Thyroid gland (tissue), 4 donors: ENCODE measurements around the gene USP15. TPM values are rescaled to one million over a fixed set of nuclear protein-coding genes. Genes with fewer than 3 reads are reported as not detected.

ENCODE experiments used
- DNase-seq, 2 donors: peaks; one replicate each; pipeline ENCODE4 v3.0.0-alpha.2; 2019
- H3K27ac ChIP-seq, 3 donors: fragments of 200-600 bp; sonication (generic); 1 replicate in 2 of 3; 2 replicates in 1 of 3; pipeline ENCODE4 v1.5.1; 2016 to 2019; ENCODE audit warnings: mild to moderate bottlenecking in 1 of 3, moderate library complexity in 1 of 3
- H3K27me3 ChIP-seq: fragments of 200-600 bp; sonication (generic); one replicate; pipeline ENCODE4 v1.5.1; 2019
- H3K36me3 ChIP-seq, 2 donors: fragments of 200-600 bp; sonication (generic); one replicate each; pipeline ENCODE4 v1.5.1; 2016 to 2019
- H3K4me1 ChIP-seq, 2 donors: fragments of 200-600 bp; sonication (generic); one replicate each; pipeline ENCODE4 v1.5.1; 2017 to 2019
- H3K4me3 ChIP-seq, 3 donors: fragments of 200-600 bp; sonication (generic); replicated peaks in 1 of 3; 1 replicate in 2 of 3; 2 replicates in 1 of 3; pipeline ENCODE4 v1.5.1; 2016; ENCODE audit warnings: mild to moderate bottlenecking in 1 of 3
- H3K9me3 ChIP-seq: fragments of 200-600 bp; sonication (generic); one replicate; pipeline ENCODE4 v1.5.1; 2017
- POLR2A ChIP-seq, 2 donors: fragments of 450-650 bp; IDR thresholded peaks; one replicate each; pipeline ENCODE4 v1.6.1; 2017; ENCODE audit warnings: antibody characterized with exemption in 2 of 2, mild to moderate bottlenecking in 2 of 2, moderate library complexity in 1 of 2
- WGBS, 2 donors: methylation state at CpG; one replicate each; pipeline ENCODE4 v1.1.5; 2017; 5-methylcytosine and 5-hydroxymethylcytosine counted together
- intact Hi-C: fragments of 100-400 bp; cut with DNase I; formaldehyde crosslinking; loops from one replicate; pipeline ENCODE4 v1.15.1; 2023
- total RNA-seq, 4 donors: library from RNA; depleted of rRNA; stranded (reverse); fragments of >200 nt; gene quantifications; one replicate each; pipeline ENCODE4 v1.2.3, GENCODE V29; 2016
- TF ChIP-seq, protein P1 (sequence below), 6 experiments: fragments of 200-600 bp in 3 of 6; fragments of 450-650 bp in 3 of 6; sonication (generic) in 3 of 6; IDR thresholded peaks; one replicate each; pipeline ENCODE4 v1.5.1; 2016 to 2019; ENCODE audit warnings: antibody characterized with exemption in 6 of 6, mild to moderate bottlenecking in 2 of 6, inconsistent platforms in 1 of 6, moderate library complexity in 1 of 6

The USP15 gene
- total RNA-seq, 4 donors from 2014 or later, result 57.3 to 139 (median 70.2) TPM

GRCh38 chr12:62288328-62288727 lies 28.1 kb downstream of the USP15 start:
- H3K9me3 ChIP-seq, result no peaks in the 10 kb centered on the region
- no peak for DNase-seq
- H3K27ac ChIP-seq, result no peak overlapping the region
- WGBS, 2 donors, result 93 to 94% methylated on average over 5 of the region's 5 CpGs
- H3K4me3 ChIP-seq, result no peak overlapping the region
- no peaks in the 10 kb centered on the region for H3K4me1 ChIP-seq
- H3K27me3 ChIP-seq, result no peaks in the 10 kb centered on the region
- intact Hi-C loops, result no loop called here
- no peaks in the 10 kb centered on the region for H3K36me3 ChIP-seq
- TF ChIP-seq, protein P1, sequence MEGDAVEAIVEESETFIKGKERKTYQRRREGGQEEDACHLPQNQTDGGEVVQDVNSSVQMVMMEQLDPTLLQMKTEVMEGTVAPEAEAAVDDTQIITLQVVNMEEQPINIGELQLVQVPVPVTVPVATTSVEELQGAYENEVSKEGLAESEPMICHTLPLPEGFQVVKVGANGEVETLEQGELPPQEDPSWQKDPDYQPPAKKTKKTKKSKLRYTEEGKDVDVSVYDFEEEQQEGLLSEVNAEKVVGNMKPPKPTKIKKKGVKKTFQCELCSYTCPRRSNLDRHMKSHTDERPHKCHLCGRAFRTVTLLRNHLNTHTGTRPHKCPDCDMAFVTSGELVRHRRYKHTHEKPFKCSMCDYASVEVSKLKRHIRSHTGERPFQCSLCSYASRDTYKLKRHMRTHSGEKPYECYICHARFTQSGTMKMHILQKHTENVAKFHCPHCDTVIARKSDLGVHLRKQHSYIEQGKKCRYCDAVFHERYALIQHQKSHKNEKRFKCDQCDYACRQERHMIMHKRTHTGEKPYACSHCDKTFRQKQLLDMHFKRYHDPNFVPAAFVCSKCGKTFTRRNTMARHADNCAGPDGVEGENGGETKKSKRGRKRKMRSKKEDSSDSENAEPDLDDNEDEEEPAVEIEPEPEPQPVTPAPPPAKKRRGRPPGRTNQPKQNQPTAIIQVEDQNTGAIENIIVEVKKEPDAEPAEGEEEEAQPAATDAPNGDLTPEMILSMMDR (IDR thresholded peaks at IDR 0.05), result no peak
- TF ChIP-seq POLR2A (IDR thresholded peaks at IDR 0.05), result no peak

GRCh38 chr12:62290846-62291245 lies 30.6 kb downstream of the USP15 start:
- no peak overlapping the region for H3K27ac ChIP-seq
- intact Hi-C loops, result no loop called here
- H3K36me3 ChIP-seq, result peaks cover 4 to 5% of the 10 kb centered on the region in 2 donors
- no peak overlapping the region for H3K4me3 ChIP-seq
- no peak for DNase-seq
- no peak for TF ChIP-seq POLR2A (IDR thresholded peaks at IDR 0.05)
- TF ChIP-seq, protein P1 (IDR thresholded peaks at IDR 0.05), result no peak
- H3K4me1 ChIP-seq, result no peaks in the 10 kb centered on the region
- no peaks in the 10 kb centered on the region for H3K9me3 ChIP-seq
- 94 to 96% methylated on average over 1 of the region's 1 CpG for WGBS, 2 donors
- H3K27me3 ChIP-seq, result no peaks in the 10 kb centered on the region

DNA sequence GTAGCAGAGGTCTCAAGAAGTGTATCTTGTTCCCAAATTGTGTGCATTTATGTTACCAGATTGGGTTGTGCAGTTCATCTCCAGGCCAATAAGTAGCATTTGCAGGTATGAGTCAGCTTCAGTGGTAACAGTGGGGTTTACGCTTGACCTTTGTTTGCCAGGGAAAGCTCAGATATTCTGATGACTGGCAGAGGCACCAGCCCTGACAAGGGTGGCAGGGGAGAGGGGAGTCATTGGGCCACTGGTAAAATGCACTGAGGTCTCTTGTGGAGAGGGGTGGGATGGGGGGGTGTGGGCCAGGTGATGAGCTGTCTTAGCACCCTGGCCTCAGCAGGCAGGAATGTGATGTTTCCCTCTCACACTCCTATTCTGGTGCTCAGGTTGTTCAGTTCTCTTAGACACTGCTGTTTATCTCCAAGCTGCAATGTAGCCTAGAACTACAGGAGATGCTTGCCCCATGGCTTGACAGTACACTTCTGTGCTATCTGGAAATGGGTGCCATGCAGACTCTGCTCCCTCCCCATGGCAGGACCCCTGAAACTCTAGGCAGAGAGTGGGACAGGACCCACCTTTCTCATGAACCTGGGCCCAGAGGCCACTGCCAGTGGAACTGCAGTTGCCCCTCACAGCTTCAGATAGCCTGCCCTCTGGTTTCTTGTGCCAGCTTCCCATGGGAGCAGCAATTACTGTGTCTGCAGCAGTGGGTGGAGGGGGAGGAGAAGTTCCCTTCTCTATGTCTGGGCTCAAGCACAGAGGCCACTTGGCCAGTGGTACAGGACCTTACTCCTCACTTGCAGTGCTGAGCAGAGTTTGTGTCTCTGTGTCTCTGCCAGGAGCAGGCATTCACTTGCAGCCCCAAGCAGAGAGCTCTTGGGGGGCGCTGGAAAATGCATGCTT lies 31.9 kb downstream of the USP15 start:
- Histone ChIP-seq H3K9me3 (no peaks in the 10 kb centered on the region), H3K4me1 (no peaks in the 10 kb centered on the region), H3K36me3 (peaks cover 4 to 8% of the 10 kb centered on the region in 2 donors), H3K27ac (no peak overlapping the region), H3K27me3 (no peaks in the 10 kb centered on the region), H3K4me3 (no peak overlapping the region)
- TF ChIP-seq POLR2A (IDR thresholded peaks at IDR 0.05), result no peak
- TF ChIP-seq, protein P1 (IDR thresholded peaks at IDR 0.05), result no peak
- 80 to 94% methylated on average over 2 of the region's 2 CpGs for WGBS, 2 donors
- DNase-seq, result no peak
- intact Hi-C loops, result no loop called here

DNA sequence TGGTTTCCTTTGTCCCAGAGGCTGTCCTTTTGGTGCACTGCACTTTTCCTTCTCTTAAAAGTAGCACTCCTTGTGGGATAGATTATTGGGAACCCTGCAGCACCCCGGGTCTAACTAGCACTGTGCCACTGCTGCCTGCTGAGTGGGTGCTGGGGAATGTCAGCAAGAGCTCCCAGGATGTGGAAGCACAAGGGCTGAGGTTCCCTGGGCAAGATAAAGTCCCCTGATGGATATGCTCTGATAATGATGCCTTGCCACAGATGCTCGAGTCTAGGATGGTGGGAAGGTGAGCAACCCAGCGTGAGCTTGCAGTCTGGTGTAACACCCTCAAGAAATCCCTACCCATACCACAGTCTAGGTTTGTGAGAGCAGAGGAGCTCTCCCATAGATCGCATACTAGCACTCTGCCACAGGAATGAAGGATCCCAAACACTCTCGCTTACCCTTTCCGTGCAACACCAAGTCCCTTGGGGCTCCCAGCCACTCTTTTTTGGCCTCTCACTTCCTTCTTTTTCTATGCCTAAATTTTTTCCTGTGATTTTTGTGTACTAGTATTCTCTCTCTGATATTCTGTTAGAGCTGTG lies 32.6 kb downstream of the USP15 start:
- WGBS, 2 donors, result 81 to 85% methylated on average over 6 of the region's 6 CpGs
- Histone ChIP-seq H3K9me3 (no peaks in the 10 kb centered on the region), H3K4me1 (no peaks in the 10 kb centered on the region), H3K27ac (no peak overlapping the region), H3K36me3 (peaks cover 4 to 8% of the 10 kb centered on the region in 2 donors), H3K4me3 (no peak overlapping the region), H3K27me3 (no peaks in the 10 kb centered on the region)
- TF ChIP-seq, protein P1 (IDR thresholded peaks at IDR 0.05), result no peak
- TF ChIP-seq POLR2A (IDR thresholded peaks at IDR 0.05), result no peak
- no peak for DNase-seq
- intact Hi-C loops, result no loop called here

GRCh38 chr12:62294378-62294777 lies 34.2 kb downstream of the USP15 start:
- Histone ChIP-seq H3K4me1 (no peaks in the 10 kb centered on the region), H3K4me3 (no peak overlapping the region), H3K27ac (no peak overlapping the region), H3K9me3 (no peaks in the 10 kb centered on the region), H3K27me3 (no peaks in the 10 kb centered on the region), H3K36me3 (peaks cover 4 to 8% of the 10 kb centered on the region in 2 donors)
- intact Hi-C loops, result no loop called here
- WGBS, 2 donors, result 98 to 99% methylated on average over 1 of the region's 1 CpG
- no peak for DNase-seq
- no peak for TF ChIP-seq POLR2A (IDR thresholded peaks at IDR 0.05)
- TF ChIP-seq, protein P1 (IDR thresholded peaks at IDR 0.05), result no peak
